HG02885 (cell line): ENCODE results near the gene IFT27.
"Not testable (repeated sequence)": the region's sequence is repeated elsewhere in the genome, so short reads cannot be mapped to it uniquely, and the experiment has no call there.

Experiments used
- ATAC-seq: cut with Tn5 transposase; IDR thresholded peaks from one replicate; pipeline ENCODE4 v1.9.1; 2021; ENCODE audit warnings: mild to moderate bottlenecking; ENCODE audit not compliant: unreplicated experiment, poor library complexity

The IFT27 gene

DNA sequence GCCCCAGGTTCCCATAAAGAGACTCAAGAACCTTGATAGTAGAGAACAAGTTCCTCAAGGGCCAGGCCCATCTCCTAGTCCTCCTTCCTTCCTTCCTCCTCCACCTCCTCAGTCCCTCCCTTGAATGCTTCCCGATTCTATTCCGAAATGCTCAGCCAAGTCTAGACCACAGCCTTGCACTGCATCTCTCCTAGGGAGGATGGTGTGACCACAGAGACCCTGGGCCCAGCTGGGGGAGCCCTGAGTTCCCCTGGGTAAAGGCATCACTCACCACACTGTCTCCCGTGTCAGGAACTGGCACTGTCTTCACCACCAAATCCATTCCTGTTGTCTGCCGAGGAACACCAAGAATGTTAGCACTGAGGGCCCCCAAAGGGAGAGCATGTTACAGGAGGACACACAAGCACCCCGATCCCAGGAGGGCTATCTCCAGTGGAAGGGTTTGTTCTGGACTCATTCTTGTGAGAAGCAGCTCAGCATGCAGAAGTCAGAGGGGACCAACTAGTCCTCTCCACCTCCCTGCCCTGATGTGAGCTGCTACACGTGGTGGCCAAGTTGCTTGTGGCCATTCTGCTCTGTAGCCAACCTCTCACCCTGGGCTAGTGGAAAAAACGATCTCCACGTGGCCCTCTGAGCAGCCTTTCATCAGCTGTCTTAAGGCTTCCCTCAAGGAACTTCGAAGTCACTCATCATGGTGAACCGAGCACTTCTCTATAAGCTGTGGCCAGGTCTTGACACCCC is 8.7 kb downstream of the IFT27 start:
- no peak for ATAC-seq

DNA sequence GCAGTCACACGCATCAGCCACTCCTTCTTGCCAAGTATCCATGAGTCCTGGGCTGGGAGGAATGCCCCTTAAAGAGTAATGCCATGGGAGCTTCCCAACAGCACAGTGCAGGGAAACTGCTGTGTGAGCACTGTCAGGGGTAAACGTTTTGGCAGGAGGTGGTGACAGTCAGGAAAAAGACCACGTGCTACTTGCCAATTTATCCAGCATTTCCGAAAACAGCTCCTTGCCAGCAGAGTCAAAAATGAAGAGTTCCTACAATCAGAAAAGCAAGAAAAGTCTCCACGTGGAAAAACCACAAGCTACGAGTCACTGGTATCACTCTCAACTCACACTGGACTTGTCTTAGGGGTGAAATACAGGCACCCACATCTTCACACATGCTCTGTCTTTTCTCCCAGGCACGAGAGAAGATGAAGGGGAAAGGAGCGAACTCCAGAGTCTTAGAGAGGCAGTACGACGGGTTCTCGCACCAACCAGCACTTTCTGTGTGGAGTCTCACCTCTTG is 9.9 kb downstream of the IFT27 start:
- no peak for ATAC-seq

DNA sequence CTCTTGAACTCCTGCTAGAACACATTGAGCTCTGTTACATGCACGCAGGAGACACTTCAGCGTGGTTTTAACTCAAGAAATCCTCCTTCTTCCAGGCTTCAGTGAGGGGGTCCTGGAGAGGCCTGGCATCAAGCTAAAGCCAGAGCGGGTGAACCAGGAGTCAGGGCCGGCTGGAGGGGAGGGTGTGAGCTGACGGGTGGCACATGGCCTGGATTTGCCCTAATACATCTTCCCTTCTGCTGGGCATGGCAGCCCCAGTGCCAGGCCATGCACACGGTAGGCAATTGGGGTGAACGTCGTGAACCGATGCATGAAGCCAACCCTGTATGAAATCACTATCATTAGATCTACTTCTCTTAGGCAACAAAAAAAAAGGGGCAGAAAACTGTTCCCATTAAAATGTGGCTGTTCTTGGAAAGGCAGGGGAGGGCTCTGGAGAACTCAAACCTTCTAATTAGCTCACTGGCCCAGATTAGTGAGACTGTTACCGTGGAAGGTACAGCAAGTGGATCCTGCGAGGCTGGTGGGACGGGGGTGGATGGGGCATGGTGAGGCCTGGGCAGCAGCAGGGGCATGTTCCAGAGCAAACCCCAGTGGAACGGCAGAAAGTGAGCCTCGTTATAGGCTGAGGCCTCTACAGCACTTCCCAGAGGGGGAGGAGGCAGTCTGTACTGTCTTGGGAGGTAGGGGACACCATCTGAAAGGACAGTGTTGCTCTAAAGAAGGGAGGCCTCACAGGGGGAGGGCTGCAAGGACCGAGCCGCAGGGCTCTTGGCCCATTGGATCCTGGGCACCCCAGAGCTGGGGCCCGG is 10.6 kb downstream of the IFT27 start:
- ATAC-seq, result no peak

DNA sequence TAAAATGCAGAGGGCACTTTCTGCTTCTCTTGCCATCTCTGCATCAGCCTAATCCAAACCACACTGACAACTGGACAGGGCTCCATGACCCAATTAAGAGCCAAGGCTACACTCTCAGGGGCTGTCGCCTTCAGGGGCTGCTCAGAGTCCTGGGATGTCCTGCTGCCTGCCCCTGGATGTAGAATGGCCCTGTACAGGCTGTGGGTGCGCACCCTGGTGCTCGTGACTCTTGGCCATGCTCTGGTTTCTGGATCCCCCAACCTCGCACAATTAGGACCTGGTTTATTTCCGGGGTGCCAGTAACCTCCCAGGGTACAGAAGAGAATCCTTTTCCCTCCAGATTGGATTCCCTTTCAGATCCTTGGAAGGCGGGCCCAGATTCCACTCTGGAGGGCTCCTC is 11.3 kb downstream of the IFT27 start:
- ATAC-seq, result no peak

DNA sequence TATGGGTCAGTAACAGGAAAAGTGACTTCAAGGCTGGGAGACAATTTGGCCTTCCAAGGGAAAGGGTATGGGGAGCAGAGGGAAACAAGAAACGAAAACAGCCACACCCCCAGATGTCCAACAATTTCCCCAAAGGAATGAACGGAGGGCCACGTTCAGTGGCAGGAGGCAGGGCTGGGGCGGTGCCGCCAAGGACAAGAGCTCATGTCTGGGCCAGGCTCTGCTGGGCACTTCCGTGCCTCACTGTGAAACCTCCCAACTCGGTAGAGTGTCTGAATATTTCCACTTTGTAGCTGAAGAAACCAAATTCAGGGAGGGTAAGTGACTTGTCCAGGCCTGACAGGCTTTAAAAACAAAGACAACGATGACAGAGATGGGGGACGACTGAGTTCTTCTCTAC is 11.9 kb downstream of the IFT27 start:
- no peak for ATAC-seq

DNA sequence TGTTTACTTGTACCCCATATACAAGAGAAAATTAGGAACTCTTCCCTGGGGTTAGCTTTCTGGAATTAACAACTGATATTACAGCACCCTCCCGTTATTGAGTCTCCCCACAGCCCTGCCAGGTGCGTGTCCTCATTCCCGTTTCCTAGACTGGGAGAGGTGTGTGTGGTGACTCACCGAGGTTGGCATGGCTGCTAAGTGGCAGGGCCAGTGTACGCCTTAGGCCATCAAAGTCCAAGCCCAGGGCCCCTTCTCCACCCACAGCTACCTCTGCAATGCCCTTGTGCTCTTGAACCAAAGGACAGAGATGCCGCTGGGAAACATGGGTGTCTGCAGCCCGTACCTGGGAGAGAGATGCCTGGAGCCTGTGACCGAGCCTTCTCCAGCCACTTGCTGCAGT is 12.3 kb downstream of the IFT27 start:
- ATAC-seq, result no peak

DNA sequence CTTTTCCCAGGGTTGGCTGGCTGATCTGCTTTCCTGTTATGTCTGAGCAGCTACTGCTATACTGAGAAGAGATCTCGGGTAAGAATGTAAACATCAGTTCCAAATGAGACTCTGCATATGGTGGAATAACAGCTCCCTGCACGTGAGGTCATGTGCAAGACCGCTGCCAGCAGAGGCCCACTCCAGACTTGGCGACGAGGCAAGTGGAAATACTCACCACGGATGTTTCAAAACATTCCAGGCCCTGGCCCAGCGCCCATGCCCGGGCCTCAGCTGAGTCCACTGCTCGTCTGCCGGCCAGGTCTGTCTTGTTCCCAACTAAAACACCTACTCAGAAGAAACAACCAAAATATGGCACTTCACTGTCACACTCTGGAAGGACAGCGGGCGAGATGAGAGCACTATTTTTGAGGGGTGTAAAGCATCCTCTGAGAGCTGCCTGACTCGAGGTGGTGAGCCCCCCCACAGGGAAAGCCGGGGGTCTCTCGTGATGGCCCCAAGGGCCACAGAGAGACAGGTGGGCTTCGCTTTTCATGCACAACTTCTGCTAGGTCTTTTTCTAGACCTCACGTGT is 13.1 kb downstream of the IFT27 start:
- no peak for ATAC-seq

DNA sequence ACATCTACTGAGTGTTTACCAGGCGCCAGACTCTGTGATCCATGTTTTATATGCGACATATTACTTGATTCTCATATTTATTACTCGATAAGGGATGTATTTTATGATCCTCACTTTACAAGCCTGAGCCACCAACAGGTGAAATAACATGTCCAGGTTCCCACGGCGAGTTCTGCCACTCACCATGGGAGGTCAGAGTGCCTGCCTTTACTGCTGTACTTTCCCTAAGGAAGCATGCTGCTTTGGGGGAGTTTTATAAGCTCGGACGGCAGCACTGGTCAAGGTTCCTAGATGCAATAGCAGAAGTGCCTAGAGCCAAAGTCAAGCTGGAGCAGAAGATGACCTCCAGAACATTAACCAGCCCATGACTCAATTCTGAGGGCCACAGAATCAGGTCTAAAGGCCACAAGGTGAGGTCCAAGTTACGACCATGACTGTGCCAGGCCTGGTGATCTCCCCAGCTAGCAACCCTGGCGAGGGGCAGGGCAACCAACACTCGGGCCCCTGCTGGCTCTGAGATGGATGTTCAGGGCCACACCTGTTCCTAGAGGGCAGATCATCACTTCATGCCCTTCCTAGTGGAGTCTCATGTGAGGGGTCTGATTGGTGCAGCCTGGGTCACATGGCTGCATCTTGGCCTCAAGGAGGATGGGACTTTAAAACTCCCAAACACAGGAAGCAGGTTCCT is 14.2 kb downstream of the IFT27 start:
- no peak for ATAC-seq

DNA sequence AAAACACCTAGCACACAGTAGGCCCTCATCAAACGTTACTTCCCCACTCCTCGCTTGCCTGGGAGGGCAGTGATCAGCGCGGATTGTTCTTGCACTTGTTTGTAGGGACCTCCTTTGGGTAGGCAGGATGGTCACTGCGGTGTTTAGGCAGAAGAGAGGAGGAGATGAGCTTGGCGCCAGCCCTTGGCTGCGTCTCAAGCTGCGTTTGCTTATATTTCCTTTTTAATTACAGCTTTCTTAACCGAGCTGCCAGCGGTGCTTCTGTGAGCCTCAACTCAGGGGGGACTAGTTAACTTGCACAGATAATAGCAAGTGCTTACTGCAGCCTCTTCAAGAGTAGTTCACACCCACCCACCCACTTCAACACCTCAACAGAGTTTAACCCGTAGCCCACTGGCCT is 15.1 kb downstream of the IFT27 start:
- ATAC-seq, result no peak

DNA sequence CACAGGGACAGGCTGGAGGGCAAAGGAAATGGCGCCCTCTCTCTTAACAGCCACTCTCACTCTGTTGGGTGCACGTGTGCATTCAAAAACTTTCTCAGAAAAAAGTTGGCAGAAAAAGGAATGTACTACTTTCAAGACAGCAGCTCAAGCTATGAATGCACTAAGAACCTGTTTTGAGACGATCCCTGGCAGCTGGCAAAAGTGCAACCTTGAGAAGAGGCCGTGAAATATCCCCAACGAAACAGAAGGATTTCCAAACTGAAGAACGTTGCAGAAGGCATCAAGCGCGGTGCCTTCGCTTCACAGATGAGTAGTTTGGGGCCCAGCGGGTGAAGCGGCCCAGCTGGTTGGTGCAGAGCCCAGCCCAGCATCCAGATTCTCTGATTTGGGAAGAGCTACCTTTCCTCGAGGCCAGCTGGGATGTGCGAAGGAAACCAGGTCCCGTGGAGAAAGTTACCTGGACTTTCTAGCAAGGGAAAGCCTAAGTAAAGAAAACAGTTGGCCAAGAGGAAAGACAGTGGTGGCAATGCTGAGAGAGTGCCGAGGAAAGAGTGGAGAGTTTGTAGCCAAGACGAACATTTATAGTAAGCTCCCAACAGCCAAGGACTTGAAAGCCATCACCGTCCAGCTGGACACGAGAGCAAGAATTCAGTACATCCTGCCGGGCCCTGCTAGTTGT is 16.3 kb downstream of the IFT27 start:
- no peak for ATAC-seq

DNA sequence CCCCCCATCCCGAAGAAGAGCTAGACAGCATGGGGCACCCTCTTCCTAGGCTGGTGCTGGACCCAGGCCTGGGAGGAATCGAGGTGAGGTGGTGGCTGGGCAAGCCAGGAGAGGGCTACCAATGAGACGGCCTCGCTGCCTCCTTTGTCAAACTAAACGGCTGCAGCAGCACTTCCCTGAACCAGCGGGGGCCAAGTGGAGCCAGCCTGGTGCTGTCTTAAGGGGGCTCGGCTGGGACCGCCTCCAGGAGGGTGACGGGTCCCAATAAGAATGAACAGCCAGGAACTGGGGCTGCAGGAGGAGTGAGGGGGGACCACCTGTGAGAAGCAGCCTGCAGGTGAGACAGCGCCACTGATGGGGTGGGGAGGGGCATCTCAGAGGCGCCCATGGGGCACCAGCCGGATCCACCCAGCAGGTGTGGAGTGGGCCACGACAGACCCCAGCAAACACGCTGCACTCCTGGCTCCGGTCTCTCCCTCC is 17.1 kb downstream of the IFT27 start:
- no peak for ATAC-seq

DNA sequence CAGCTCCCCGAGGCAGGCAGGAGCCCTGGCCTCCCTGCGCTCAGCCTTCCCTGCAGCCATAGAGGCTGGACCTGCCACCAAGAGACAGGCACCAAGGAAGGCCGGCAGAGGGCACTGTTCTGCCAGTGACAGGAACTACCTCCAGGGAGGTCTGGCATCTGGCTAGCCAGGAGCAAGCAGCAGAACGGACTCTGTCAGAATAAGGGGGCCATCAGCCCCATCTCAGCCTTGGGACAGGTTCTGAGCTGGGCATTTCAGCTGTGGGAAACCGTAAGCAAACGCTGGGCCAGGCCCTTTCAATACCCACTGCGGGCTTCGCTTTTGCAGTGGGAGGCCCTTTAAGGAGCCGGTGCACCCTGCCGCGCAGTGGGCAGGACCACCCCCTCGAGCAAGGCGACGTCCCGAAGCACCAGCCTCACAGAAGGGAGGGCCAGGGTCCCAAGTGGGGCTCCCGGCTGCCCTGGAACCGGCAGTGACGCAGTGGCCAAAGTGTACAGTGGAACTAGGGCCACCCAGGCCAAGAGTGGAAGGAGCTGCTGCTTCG is 18.2 kb downstream of the IFT27 start:
- ATAC-seq, result no peak

DNA sequence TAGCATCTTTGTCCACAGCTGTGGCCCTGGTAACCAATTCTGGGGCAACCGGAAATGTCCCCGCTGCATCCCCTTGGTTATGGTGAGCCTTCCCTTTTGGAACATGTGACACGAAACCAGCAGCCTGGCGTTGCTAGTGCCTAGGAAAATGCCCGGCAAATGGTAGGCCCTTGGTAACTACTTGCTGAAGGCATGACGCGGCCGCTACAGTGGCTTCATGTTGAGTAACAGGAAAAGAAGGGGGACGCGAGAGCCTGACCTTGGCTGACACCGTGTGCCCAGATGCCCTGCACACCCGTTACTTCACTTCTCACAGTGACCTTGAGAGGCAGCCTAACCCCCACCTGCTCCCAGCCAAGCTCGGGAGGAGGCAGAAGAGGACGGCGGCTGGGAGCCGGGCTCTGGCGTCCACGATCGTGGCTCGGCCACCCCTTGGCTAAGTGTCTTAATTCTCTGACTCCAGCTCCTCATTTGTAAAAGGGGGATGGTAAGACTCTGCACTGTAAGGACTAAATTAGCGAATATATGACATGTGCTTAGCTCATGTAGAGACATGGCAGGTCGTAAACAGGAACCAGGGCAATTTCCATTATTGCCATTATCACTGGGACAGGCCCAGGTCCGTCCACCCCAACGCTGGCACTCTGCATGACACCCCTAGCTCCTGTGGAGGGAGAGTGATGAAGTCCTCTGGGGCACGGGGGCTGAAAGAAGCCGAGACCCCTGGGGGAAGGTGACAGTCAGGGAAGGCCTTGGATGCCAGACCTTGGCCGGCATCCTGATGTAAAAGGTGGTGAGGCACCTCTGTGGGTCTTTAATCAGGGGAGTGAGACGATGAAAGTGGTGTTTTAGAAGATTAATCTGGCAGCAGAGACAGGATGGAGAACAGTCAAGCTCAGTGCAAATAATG is 18.9 kb downstream of the IFT27 start:
- ATAC-seq, result no peak

DNA sequence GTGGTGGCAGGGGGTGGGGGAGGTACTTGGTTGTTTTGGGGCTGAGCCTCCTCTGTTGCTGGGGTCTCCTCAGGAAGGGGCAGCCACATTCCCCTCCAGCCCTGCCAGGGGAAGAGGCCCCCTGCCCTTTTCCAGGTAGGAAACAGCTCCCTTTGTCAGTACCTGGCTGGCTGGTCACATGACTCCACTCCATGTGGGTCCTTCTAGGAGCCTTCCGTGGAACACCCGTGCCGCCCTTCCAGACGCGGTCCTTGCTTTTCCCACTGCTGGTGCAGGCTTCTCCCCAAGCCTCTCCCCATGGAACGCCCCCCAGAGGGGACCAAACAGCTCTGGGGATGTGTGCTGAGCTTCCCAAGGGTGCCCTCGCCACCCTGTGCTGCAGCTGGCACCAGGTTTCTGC is 19.9 kb downstream of the IFT27 start:
- no peak for ATAC-seq

DNA sequence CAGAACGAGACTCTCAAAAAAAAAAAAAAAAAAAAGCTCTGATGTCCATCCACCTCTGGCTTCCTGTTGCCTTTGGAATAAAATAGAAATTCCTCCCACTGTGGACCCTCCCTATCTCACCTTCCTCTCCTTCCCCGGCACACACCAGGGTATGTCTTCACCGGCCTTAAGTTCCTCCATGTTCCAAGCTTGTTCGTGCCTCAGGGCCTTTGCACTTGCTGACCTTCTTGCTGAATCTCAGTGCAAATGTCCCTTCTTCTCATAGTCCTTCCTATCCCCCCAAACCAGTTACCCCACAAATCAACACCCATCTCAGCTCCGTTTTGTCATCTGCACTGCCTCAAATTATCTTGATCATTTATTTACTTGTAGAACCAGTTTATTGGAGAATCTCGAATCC is 20.6 kb downstream of the IFT27 start:
- no peak for ATAC-seq

DNA sequence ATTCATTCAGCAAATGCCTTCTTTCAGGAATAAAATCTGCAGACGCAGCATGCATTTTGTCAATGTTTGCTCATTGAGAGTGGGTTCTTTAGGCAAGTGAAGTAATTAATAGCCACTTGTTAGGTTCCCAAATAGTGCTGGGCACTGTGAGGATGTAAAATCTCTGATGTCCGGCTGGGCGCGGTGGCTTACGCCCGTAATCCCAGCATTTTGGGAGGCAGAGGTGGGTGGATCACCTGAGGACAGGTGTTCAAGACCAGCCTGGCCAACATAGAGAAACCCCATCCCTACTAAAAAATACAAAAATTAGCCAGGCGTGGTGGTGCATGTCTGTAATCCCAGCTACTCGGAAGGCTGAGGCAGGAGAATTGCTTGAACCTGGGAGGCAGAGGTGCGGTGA is 21.0 kb downstream of the IFT27 start:
- ATAC-seq, result not testable (repeated sequence)

DNA sequence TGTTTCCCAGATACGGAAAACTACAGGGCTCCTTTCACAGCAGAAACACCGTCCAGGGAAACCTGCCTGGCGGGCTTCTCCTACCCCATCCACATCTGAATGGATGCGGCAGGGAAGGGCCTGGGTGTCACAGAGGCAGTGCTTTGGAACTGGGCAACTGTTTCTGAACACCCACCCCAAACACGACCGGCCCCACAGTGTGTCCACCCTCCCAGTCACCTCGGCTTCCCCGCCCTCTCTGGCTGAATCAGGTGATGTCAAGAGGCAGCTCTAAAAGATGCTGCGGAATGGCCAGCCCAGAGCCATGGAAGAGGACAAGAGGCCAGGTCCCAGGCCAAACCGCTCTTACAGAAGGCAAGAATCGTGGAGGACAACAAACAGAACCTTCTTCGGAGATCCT is 22.0 kb downstream of the IFT27 start:
- ATAC-seq, result no peak

DNA sequence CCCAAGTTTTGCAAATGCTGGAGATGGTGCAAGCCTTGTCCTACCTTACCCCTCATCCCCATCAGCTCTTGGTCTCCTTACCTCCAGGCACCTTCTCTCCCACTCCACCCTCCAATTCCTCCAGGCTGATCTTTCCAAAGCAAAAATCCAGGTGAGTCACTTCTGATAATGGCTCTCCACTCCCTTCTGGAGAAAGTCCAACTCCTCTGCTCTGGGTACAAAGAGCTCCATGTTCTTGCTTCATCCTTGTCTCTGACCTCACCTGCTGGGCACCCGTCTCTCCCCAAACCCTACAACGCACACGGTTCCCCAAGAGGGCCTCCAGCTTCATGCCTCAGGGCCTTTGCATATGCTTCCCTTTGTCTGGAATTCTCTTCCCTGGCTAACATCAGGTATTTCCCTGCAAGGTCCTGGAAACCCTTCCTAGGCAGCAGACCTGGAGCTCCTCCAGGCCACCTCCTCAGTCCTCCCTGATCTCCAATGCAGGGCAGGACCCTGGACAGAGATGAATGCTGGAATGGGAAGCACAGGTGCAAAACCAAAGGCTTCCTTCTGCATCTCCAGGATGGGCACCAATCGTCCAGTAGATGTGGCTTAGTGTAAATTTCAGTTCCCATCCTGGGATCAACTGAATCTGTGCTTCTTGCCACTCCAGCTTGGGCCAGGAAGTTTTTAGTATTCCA is 22.7 kb downstream of the IFT27 start:
- no peak for ATAC-seq
